ENCODE results near the gene ADGRG4.

The ADGRG4 gene

DNA sequence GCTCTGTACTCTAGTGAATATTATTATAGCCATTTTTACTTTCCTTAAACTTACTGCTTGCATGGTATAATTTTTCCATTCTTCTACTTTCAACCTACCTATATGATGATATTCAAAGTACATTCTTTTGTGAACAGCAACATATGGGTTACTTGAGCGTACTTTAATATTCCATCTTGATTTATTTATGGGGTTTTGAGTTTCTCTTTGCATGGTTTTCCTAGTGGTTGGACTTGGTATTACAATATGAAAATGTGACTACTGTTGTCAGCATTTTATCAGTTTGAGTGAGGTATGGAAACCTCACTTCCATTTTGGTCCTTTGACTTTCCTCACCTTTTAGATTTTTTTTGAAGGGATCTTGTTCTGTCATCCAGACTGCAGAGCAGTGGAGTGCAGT, 35.9 kb downstream of the ADGRG4 start:
- no peak for DNase-seq (ENCODE audit: low read depth)
- TF ChIP-seq, protein P1, sequence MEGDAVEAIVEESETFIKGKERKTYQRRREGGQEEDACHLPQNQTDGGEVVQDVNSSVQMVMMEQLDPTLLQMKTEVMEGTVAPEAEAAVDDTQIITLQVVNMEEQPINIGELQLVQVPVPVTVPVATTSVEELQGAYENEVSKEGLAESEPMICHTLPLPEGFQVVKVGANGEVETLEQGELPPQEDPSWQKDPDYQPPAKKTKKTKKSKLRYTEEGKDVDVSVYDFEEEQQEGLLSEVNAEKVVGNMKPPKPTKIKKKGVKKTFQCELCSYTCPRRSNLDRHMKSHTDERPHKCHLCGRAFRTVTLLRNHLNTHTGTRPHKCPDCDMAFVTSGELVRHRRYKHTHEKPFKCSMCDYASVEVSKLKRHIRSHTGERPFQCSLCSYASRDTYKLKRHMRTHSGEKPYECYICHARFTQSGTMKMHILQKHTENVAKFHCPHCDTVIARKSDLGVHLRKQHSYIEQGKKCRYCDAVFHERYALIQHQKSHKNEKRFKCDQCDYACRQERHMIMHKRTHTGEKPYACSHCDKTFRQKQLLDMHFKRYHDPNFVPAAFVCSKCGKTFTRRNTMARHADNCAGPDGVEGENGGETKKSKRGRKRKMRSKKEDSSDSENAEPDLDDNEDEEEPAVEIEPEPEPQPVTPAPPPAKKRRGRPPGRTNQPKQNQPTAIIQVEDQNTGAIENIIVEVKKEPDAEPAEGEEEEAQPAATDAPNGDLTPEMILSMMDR (IDR thresholded peaks at IDR 0.05; ENCODE audit: low read depth, low read length, missing control alignments), result peak; percentile 9
- in situ Hi-C loops (cut with HindIII; ENCODE audit: low sequenced_read_pairs), result no loop called here
- H3K4me3 ChIP-seq (ENCODE audit: low read depth, low read length), result no peak overlapping the region

DNA sequence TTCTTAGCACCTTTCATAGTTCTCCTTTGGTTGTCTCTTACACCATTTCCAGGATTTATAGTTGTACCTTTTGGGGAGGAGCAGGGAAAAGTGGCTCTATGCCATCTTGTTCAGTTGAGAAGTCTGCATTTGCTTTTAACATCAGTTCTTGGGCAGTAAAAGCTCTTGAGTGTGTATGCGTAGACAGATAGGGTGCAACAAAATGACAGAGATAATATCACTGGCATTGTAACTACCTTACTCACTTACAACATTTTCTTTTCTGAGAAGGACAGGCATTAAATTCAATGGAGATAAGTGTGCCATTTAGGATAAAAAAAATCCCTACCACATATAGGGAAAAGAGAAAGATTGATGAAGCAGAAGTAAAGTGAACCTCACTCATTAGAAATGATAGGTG, 38.9 kb downstream of the ADGRG4 start:
- no peak overlapping the region for H3K4me3 ChIP-seq (ENCODE audit: low read depth, low read length)
- in situ Hi-C loops (cut with HindIII; ENCODE audit: low sequenced_read_pairs), result no loop called here
- TF ChIP-seq, protein P1 (IDR thresholded peaks at IDR 0.05; ENCODE audit: low read depth, low read length, missing control alignments), result no peak
- no peak for DNase-seq (ENCODE audit: low read depth)

DNA sequence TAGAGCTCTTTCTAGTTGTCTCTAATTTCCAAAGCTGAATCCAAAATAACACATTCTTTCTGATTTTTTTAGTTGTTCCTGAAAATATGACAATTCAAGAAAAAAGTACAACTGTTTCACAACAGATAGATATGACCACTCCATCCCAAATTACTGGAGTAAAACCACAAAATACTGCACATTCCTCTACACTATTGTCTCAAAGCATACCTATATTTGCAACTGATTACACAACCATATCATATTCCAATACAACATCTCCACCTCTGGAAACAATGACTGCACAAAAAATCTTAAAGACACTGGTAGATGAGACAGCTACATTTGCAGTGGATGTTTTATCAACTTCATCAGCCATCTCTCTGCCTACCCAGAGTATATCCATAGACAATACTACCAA, 43.6 kb downstream of the ADGRG4 start:
- TF ChIP-seq, protein P1 (IDR thresholded peaks at IDR 0.05; ENCODE audit: low read depth, low read length, missing control alignments), result no peak
- H3K4me3 ChIP-seq (ENCODE audit: low read depth, low read length), result no peak overlapping the region
- no peak for DNase-seq (ENCODE audit: low read depth)
- in situ Hi-C loops (cut with HindIII; ENCODE audit: low sequenced_read_pairs), result no loop called here

DNA sequence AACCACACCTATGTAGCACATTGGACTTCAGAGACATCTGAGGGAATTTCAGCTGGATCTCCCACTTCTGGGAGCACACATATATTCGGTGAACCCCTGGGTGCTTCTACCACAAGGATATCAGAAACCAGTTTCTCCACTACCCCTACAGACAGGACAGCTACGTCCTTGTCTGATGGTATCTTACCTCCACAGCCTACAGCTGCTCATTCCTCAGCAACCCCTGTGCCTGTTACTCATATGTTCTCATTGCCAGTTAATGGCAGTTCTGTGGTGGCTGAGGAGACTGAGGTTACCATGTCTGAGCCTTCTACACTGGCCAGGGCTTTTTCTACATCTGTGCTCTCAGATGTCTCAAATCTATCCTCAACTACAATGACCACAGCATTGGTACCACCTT, 45.7 kb downstream of the ADGRG4 start:
- TF ChIP-seq, protein P1 (IDR thresholded peaks at IDR 0.05; ENCODE audit: low read depth, low read length, missing control alignments), result no peak
- no peak overlapping the region for H3K4me3 ChIP-seq (ENCODE audit: low read depth, low read length)
- in situ Hi-C loops (cut with HindIII; ENCODE audit: low sequenced_read_pairs), result no loop called here
- DNase-seq (ENCODE audit: low read depth), result no peak

DNA sequence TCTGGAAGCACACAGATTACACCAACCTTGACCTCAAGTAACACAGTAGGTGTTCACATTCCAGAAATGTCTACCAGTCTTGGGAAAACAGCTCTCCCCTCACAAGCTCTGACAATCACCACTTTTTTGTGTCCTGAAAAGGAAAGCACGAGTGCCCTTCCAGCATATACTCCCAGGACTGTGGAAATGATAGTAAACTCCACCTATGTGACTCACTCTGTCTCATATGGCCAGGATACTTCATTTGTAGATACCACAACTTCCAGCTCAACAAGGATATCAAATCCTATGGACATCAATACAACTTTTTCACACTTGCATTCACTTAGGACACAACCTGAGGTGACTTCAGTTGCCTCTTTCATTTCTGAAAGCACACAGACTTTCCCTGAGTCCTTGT, 46.9 kb downstream of the ADGRG4 start:
- in situ Hi-C loops (cut with HindIII; ENCODE audit: low sequenced_read_pairs), result no loop called here
- TF ChIP-seq, protein P1 (IDR thresholded peaks at IDR 0.05; ENCODE audit: low read depth, low read length, missing control alignments), result no peak
- H3K4me3 ChIP-seq (ENCODE audit: low read depth, low read length), result no peak overlapping the region
- DNase-seq (ENCODE audit: low read depth), result no peak

DNA sequence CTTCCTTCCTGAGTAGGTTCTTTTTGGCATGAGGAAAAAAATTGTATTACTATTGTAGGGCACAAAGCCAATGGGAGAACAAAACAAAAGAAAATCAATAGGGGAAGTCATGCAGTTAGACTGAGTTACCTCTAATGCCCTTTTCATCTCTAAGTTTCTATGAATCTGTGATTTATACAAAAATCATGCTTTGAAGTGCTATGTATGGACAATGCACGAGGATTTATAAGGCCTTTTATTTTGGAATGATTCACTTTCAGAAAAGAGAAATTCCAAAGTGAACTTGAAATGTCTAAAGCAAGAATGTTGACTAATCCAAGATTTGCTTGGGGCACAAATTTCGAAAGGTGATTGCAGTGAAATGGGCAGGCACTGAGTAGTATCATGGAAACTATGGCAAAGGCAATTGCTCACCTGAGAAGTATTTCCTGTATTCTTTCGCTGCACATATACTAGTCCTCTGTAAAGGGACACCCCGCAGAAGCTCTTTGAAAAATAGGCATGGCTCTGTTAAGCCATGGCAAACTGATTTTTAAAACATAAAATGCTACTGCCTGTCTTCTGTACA, 52.8 kb downstream of the ADGRG4 start:
- in situ Hi-C loops (cut with HindIII; ENCODE audit: low sequenced_read_pairs), result no loop called here
- TF ChIP-seq, protein P1 (IDR thresholded peaks at IDR 0.05; ENCODE audit: low read depth, low read length, missing control alignments), result no peak
- H3K4me3 ChIP-seq (ENCODE audit: low read depth, low read length), result no peak overlapping the region
- DNase-seq (ENCODE audit: low read depth), result no peak

DNA sequence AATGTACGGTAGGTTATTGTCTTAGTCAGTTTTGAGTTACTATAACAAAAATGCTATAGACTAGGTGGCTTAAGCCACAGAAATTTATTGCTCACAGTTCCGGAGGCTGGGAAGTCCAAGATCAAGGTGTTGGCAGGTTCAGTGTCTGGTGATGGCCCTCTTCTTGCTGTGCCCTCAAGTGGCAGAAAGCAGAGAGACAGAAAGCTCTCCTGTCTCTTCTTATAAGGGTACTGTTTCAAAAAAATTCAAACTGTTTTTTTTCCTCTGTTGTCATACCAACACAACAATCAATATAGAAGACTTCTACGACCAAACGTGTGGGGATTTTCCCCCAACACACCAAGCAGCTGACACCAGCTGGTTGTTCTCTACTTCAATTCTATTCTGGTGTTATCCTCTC, 53.4 kb downstream of the ADGRG4 start:
- TF ChIP-seq, protein P1 (IDR thresholded peaks at IDR 0.05; ENCODE audit: low read depth, low read length, missing control alignments), result no peak

More for the DNA sequence above, 53.4 kb downstream of the ADGRG4 start:
- in situ Hi-C loops (cut with HindIII; ENCODE audit: low sequenced_read_pairs), result no loop called here
- no peak for DNase-seq (ENCODE audit: low read depth)
- H3K4me3 ChIP-seq (ENCODE audit: low read depth, low read length), result no peak overlapping the region
